Fibroblast of skin of back (primary cell): ENCODE data around the gene MAGEF1.

ENCODE experiments used
- DNase-seq: peaks from one replicate; pipeline ENCODE4 v3.0.0-alpha.2; 2013

The MAGEF1 gene

DNA sequence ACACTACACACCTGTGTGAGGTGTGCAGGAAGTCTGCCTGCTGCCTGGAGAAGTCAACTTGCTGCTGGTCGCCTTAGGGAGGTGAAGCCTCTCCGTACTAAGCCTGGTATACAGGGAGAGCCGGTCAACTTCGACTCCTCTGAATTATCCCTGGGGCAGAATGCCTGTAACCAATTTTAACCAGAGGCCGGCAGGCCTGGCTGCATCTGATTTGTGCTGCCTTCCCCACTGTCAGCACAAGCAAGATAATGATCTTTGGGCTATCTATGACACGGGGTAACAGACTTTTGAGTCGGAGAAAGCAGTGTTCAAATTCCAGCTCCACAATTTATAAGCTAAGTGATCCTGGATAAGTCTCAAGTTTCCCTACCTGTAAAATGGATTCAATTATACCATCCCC lies 42.3 kb downstream of the MAGEF1 start:
- no peak for DNase-seq

DNA sequence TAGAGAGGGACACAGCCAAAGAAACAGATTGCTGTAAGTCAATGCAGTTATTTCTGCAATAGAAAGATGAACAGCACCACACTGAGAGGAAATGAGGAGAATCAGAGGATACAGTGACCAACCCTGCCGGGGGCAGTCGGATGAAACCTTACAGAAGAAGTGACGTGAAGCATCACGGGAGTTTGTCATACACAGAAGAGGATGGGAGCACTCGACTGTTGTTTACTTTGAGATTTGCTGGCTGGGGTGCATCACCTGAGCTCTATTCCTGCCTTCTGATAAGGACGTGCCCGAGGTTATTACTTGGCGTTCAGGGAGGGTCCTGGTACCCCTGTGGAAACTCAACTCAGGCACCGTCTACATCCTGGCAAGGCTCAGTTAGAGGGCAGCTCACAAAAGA lies 45.4 kb downstream of the MAGEF1 start:
- DNase-seq, result no peak

DNA sequence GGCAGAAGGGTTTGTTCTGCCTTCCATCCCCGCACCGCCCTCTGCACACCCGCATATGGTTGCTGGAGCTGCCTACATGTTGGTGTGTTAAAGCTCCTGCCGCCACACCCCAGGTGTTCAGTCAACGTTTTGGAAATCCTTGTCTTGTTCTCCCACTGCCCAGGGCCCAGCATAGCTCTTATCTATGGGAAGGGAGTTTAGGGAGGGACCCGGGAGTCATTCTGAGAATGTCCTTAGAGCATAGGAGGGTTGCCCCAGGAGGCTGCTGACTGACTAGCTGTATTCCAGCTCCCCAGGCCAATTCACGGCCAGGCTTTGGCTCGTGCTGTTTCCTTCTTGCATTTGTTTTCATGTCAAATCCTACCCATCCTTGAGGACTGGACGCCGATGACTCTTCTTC lies 46.8 kb downstream of the MAGEF1 start:
- no peak for DNase-seq

DNA sequence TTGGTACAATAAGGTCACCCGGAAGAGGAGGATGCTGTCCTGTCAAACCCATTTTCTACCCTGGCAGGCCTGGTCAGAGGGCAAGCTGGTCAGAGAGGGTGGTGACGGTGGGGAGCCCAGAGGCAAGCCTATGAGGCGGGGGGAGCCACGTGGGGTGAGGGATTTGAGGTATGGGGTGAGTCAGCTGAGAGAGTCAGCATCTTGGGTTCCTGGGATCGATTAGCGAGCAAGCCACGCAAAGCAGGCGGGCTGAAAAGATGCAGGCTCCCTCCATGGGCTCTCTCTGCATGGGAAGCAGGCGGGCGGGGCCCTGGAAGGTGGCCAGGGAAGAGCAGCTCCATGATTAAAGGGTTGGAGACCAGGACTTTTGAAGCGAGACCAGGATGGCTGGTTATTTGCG lies 48.1 kb downstream of the MAGEF1 start:
- DNase-seq, result peak; percentile 46

DNA sequence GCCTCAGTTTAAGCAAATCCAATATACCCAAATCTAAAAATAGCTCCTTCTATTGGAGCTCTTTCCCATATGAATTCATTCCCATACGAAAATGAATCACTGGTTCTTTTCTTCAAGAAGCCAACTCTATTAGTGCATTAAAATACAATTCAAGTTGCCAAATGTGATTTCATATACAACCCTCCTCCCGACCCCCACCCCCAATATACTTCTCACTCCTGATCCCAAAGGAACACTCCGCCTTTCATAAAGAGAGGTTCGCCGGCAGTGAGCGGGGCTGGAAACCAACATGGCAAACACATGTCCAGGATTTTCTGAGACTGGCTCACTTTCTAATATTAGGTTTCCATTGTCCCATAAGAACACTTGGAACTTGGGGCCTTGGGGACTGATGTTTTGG lies 48.5 kb downstream of the MAGEF1 start:
- DNase-seq, result no peak

DNA sequence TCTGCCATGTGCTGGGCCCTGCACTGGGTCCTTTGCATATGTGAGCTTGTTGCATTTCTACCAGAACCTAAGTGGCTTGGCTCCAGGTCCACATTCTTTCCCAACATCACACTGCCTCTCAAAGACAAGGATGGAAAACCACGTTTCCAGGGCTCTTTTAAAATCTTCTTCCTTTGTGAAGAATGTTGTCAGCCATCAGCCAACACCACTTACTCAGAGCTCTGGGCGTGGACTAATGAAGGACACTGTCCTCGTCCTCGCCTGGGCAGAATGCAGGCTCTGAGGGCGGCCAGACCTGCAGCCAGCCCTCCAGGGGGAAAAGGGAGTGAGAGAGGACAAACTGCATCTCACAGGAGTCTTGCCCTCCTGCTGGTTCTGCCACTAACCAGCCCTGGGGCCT lies 49.7 kb downstream of the MAGEF1 start:
- DNase-seq, result no peak

DNA sequence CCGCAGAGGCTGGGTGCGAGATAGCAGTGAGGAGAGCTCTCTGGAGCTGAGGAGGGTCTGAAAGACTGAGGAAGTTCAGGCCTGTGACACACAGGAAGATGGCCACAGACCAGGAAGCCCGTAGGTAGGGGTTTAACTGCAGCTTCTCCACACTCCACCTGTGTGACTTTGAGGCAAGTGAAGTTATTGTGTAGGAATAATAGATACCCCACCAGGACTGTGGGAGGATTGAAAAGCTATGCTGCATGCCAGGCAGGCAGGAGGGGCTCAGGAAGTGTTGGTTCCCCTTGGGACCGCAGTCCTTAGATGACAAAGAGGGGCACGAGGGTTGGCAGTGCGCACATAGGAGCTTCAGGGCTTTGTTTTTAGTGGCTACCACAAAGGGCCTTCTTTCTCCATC lies 50.9 kb downstream of the MAGEF1 start:
- DNase-seq, result no peak
